GM19324 (cell line): ENCODE results near the gene PLCH1.
"Not testable (repeated sequence)": the region's sequence is repeated elsewhere in the genome, so short reads cannot be mapped to it uniquely, and the experiment has no call there.

Experiments used
- ATAC-seq: cut with Tn5 transposase; IDR thresholded peaks from one replicate; pipeline ENCODE4 v1.9.1; 2021; ENCODE audit warnings: mild to moderate bottlenecking, moderate library complexity; ENCODE audit not compliant: unreplicated experiment, low FRiP score

PLCH1 gene

GRCh38 chr3:155398046-155398445 is 346.8 kb downstream of the PLCH1 start:
- ATAC-seq: no peak

DNA sequence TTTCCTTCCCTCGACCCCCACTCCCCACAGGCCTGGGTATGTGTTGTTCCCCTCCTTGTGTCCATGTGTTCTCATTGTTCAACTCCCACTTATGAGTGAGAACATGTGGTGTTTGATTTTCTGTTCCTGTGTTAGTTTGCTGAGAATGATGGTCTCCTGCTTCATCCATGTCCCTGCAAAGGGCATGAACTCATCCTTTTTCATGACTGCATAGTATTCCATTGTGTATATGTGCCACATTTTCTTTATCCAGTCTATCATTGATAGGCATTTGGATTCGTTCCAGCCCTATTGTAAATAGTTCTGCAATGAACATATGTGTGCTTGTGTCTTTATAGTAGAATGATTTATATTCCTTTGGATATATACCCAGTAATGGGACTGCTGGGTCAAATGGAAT is 350.0 kb downstream of the PLCH1 start:
- ATAC-seq: not testable (repeated sequence)

DNA sequence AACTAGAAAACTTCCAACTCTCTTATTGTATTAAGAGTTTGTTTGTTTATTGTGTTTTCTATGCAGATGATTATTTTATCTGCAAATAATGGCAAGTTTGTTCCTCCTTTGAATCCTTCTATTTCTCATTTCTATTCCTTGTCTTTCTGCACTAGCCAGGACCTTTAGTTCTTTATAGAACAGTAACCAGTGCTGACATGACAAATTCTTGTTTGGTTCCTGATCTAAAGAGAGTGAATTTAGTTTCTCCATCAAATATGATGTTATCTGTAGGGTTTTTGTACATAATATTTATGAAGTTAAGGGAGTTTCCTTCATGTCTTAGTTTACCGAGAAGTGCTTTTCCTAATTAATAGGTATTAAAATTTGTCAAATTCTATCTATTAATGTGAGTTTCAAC is 350.6 kb downstream of the PLCH1 start:
- no peak for ATAC-seq

GRCh38 chr3:155393316-155393715 is 351.6 kb downstream of the PLCH1 start:
- ATAC-seq: no peak

GRCh38 chr3:155392138-155392537 is 352.7 kb downstream of the PLCH1 start:
- no peak for ATAC-seq

DNA sequence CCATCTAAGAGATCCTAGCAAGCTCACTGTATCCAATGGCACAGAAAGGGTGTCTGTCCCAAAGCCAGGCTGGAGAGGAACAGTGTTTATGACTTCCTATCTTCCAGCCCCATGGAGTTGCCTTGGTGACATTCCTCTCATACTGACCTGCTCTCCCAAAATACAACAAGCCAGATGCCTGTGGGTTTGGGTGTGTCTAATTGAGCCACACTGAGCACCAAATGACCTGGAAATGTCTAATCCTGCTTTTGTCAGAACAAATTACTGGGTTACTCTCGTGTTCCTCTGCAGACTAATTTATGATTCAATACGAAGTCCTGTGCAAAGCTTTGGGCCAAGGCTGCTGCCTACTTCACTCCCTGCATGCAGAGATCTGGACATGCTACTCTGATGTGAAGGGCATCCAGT is 353.3 kb downstream of the PLCH1 start:
- ATAC-seq: no peak

- no peak for ATAC-seq
Measured at GRCh38 chr3:155391104-155391503, 353.8 kb downstream of the PLCH1 start.

GRCh38 chr3:155390351-155390750 is 354.5 kb downstream of the PLCH1 start:
- no peak for ATAC-seq

GRCh38 chr3:155388417-155388816 is 356.5 kb downstream of the PLCH1 start:
- ATAC-seq: no peak

DNA sequence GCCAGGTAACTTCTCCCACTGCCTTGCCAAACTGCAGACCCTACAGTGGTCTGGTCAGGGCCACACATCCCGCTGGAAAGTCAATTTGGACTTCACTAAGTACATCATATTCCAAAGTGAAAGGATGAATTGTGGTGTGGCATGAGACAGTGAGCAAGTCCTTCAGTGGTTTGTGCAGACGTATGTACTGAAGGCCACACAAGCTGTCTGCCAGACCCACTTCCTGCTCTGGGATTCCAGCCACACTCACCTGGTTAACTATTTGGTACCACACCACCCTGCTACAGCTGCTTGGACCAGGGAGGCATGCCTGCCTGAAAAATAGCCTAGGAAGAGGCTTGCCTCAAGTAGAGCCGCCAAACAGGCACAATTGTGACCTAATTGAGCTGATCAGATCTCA is 357.3 kb downstream of the PLCH1 start:
- ATAC-seq: no peak

- ATAC-seq: no peak
Measured at GRCh38 chr3:155386919-155387318, 358.0 kb downstream of the PLCH1 start.

- no peak for ATAC-seq
Measured at GRCh38 chr3:155385896-155386625, 358.8 kb downstream of the PLCH1 start.

DNA sequence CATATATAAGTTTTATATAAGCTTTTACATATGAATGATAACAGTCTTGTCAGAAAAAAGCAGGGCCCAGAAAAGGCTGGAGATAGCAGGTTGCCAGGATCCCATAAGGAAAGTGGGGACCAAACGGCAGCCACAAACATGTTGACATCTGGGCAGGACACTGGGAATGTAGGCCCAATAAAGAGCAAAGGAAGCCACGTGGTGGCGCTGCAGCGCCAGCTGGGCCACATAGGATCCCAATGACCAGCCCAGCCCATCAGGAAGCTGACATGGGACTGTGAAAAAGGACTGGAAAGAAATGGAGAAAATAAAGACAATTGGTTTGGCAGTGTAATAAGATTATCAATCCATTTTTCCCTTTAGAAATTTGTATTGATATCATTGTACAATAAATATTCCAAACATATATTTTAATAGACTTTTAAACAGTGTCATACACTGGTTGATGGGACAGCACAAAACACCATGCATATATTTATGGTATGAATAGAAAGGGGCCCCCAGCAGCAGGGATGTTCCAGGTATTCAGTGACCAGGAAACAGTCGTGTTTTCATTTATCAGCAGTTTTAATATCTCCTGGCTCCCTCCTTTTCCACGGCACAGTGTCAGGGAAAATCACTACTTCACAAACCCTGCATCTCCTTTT is 362.4 kb downstream of the PLCH1 start:
- ATAC-seq: no peak

GRCh38 chr3:155377847-155378246 is 367.0 kb downstream of the PLCH1 start:
- ATAC-seq: no peak

DNA sequence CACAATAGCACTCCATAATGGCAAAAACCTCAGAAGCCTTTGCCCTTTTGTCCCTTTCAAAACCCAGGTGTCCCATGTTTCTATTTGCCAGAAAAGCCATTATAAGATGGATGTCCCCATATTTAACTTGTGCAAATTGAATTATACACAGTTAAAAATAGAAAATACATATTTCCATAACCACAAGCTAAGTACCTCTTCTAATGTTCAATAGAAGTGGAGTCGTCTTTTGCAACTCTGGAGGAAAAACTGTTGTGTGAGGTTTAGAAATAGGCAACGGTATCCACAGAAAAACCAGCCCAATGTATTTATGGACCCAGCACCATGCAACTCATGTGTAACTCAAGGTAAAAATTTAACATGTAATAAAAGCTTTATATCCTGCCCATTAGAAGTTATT is 367.8 kb downstream of the PLCH1 start:
- ATAC-seq: no peak

- no peak for ATAC-seq
Measured at GRCh38 chr3:155372281-155372680, 372.6 kb downstream of the PLCH1 start.

GRCh38 chr3:155370764-155371503 is 373.9 kb downstream of the PLCH1 start:
- ATAC-seq: no peak

GRCh38 chr3:155370198-155370597 is 374.7 kb downstream of the PLCH1 start:
- no peak for ATAC-seq

DNA sequence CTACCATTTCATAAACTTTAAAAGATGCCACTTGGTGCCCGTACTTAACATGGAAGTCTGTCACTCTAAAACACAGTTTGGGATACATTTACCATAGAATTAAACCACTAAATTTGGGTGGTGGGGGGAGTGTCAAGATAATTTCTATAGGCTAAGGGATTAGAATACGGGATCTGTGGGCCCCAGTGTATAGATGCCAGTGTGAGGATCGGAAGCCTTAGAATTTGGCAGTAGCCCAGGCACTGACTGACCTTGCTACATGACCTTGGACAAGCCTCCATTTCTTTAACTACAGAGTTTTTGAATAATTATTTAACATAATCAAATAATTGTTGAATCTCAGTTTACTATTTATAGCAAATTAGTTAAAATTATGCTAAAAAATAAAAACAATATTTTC is 375.1 kb downstream of the PLCH1 start:
- no peak for ATAC-seq

DNA sequence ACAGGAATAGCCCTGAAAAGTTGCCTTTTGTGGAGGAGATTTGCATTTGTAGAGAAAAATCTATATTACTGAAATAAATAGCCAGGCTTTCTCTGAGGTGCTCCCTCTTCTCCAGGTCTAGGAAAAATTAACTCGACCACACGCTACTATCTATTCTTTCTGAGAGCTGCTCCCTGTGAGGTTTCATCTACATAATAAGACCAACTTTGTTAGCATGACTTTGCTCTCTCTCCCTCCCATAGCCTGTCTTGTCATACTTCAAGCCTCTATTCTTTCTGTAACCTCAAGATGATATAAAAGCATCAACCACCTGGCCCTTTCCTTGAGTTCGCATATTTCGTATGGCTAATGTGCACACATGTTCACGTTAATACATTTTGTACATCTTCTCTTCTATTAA is 375.6 kb downstream of the PLCH1 start:
- ATAC-seq: no peak

DNA sequence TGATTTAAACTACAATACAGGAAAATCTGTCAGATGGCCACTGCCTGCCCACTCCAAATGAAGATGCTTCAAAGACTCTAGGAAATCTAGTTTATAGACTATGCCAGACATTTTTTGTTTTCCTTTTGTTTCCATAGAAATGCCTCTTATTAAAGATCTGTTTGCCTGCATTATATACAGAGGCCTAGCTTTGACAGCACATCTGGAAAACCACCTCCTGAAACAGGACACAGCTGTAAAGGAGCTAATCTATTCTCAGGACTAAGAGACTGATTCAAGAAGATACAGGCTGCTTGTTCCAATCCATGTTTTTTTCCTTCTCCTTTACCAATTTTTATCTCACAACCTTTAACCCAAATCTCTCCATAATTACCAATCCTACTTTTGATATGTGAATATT is 376.1 kb downstream of the PLCH1 start:
- ATAC-seq: no peak

DNA sequence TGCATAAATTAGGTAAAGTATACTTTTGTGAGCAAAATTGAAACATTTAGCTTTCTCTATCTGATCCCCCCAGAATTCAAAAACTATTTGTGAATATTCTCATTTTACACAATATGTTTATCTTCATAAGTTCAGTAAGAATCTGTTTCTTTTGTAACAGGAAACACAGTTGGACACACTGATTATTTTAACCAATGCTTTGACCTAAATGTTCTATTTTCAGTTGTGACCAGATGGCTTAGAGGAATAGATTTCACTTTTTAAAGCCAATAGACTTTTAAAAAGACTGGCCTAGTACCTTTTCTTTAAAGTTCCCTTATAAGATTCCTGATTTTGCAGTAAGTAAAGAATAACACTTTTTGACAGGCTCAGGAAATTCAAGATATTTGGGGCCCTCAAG is 377.4 kb downstream of the PLCH1 start:
- ATAC-seq: no peak
